Measurements from ENCODE around the gene SPESP1. TPM values are rescaled to one million over a fixed set of nuclear protein-coding genes. Genes with fewer than 3 reads are reported as not detected.

Gene SPESP1
- total RNA-seq (ENCODE audit: unreplicated experiment) = not detected
- long read RNA-seq = 0 reads

GRCh38 chr15:68930268-68931022 is at the start of gene SPESP1:
SPESP1 (plus strand) TSS chr15:68930525; CDS start chr15:68930654, 129 bp downstream.
- Mint-ChIP-seq H3K27ac (ENCODE audit: unreplicated experiment) (no peak within 1 kb of the TSS), H3K9me3 (ENCODE audit: unreplicated experiment) (no peaks in the 10 kb centered on the region), H3K4me1 (ENCODE audit: unreplicated experiment) (peaks cover 6% of the 10 kb centered on the region), H3K4me3 (ENCODE audit: unreplicated experiment) (no peak within 1 kb of the TSS), H3K27me3 (ENCODE audit: unreplicated experiment) (peaks cover 4% of the 10 kb centered on the region), H3K36me3 (ENCODE audit: low read depth, unreplicated experiment) (peaks cover 4% of the 10 kb centered on the region)
- no peak for DNase-seq (ENCODE audit: low spot score)
- no peak for TF ChIP-seq CTCF (IDR thresholded peaks at IDR 0.05; ENCODE audit: unreplicated experiment)

- no peak for TF ChIP-seq CTCF (IDR thresholded peaks at IDR 0.05; ENCODE audit: unreplicated experiment)
- Mint-ChIP-seq H3K4me1 (ENCODE audit: unreplicated experiment) (no peaks in the 10 kb centered on the region), H3K27me3 (ENCODE audit: unreplicated experiment) (no peaks in the 10 kb centered on the region), H3K36me3 (ENCODE audit: low read depth, unreplicated experiment) (no peaks in the 10 kb centered on the region), H3K9me3 (ENCODE audit: unreplicated experiment) (no peaks in the 10 kb centered on the region), H3K27ac (ENCODE audit: unreplicated experiment) (no peak overlapping the region), H3K4me3 (ENCODE audit: unreplicated experiment) (no peak overlapping the region)
- no peak for DNase-seq (ENCODE audit: low spot score)
Measured at GRCh38 chr15:68885070-68885469, 45.3 kb upstream of the SPESP1 start.

- no peaks in the 10 kb centered on the region for H3K9me3 Mint-ChIP-seq (ENCODE audit: unreplicated experiment)
- no peak overlapping the region for H3K27ac Mint-ChIP-seq (ENCODE audit: unreplicated experiment)
Measured at GRCh38 chr15:68887120-68887519, 43.2 kb upstream of the SPESP1 start.

GRCh38 chr15:68887819-68888218 is 42.5 kb upstream of the SPESP1 start:
- no peak for TF ChIP-seq CTCF (IDR thresholded peaks at IDR 0.05; ENCODE audit: unreplicated experiment)
- H3K9me3 Mint-ChIP-seq (ENCODE audit: unreplicated experiment) = no peaks in the 10 kb centered on the region
- DNase-seq (ENCODE audit: low spot score) = no peak
- H3K27me3 Mint-ChIP-seq (ENCODE audit: unreplicated experiment) = no peaks in the 10 kb centered on the region
- H3K36me3 Mint-ChIP-seq (ENCODE audit: low read depth, unreplicated experiment) = no peaks in the 10 kb centered on the region
- no peaks in the 10 kb centered on the region for H3K4me1 Mint-ChIP-seq (ENCODE audit: unreplicated experiment)
- no peak overlapping the region for H3K27ac Mint-ChIP-seq (ENCODE audit: unreplicated experiment)
- no peak overlapping the region for H3K4me3 Mint-ChIP-seq (ENCODE audit: unreplicated experiment)

More at GRCh38 chr15:68887120-68887519, 43.2 kb upstream of the SPESP1 start:
- H3K27me3 Mint-ChIP-seq (ENCODE audit: unreplicated experiment) = no peaks in the 10 kb centered on the region
- no peaks in the 10 kb centered on the region for H3K4me1 Mint-ChIP-seq (ENCODE audit: unreplicated experiment)
- H3K36me3 Mint-ChIP-seq (ENCODE audit: low read depth, unreplicated experiment) = no peaks in the 10 kb centered on the region
- no peak for TF ChIP-seq CTCF (IDR thresholded peaks at IDR 0.05; ENCODE audit: unreplicated experiment)
- H3K4me3 Mint-ChIP-seq (ENCODE audit: unreplicated experiment) = no peak overlapping the region
- DNase-seq (ENCODE audit: low spot score) = no peak

GRCh38 chr15:68888419-68888818 is 41.9 kb upstream of the SPESP1 start:
- Mint-ChIP-seq H3K36me3 (ENCODE audit: low read depth, unreplicated experiment) (no peaks in the 10 kb centered on the region), H3K9me3 (ENCODE audit: unreplicated experiment) (no peaks in the 10 kb centered on the region), H3K27ac (ENCODE audit: unreplicated experiment) (no peak overlapping the region), H3K4me3 (ENCODE audit: unreplicated experiment) (no peak overlapping the region), H3K27me3 (ENCODE audit: unreplicated experiment) (no peaks in the 10 kb centered on the region), H3K4me1 (ENCODE audit: unreplicated experiment) (no peaks in the 10 kb centered on the region)
- no peak for TF ChIP-seq CTCF (IDR thresholded peaks at IDR 0.05; ENCODE audit: unreplicated experiment)
- DNase-seq (ENCODE audit: low spot score) = no peak
